Stimulated activated CD4-positive, alpha-beta T cell treated with anti-CD3 and anti-CD28 coated beads, Interleukin-4, amount 100 ng/mL, for 4 hours (primary cell): ENCODE measurements around the gene RNF225.
A peak's percentile ranks its signal among the peaks of the same experiment; 100 is the strongest.
"Not testable (repeated sequence)": the region's sequence is repeated elsewhere in the genome, so short reads cannot be mapped to it uniquely, and the experiment has no call there.

Experiments
- DNase-seq, 2 experiments: peaks; one replicate each; pipeline ENCODE4 v3.0.0-alpha.2; 2020

Gene RNF225

GRCh38 chr19:58409010-58409790, 13.7 kb downstream of the RNF225 start:
- DNase-seq = peak in 1 of 2 experiments; percentile 27

DNA sequence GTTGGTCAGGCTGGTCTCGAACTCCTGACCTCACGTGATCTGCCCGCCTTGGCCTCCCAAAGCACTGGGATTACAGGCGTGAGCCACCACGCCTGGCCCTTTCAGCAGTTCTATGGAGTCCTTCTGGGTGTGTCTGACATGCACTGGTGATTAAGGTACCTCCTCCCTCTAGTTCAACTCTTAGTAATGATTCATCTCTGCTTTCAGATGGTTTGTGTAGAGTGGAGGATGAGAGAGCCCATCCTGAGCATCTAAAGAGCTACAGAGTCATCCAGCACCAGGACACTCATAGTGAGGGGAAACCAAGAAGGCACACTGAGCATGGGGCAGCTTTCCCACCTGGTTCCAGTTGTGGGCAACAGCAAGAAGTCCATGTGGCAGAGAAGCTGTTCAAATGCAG, 21.1 kb downstream of the RNF225 start:
- no peak for DNase-seq

- no peak for DNase-seq
Measured at GRCh38 chr19:58417071-58417470, 21.6 kb downstream of the RNF225 start.

GRCh38 chr19:58428617-58429016, 33.2 kb downstream of the RNF225 start:
- no peak for DNase-seq

- no peak for DNase-seq
Measured at GRCh38 chr19:58429745-58430144, 34.3 kb downstream of the RNF225 start.

- no peak for DNase-seq
Measured at GRCh38 chr19:58434217-58434616, 38.8 kb downstream of the RNF225 start.

GRCh38 chr19:58439576-58440554, 44.4 kb downstream of the RNF225 start, which contains the start of gene ZNF132:
TSS of gene ZNF132 (minus strand) at chr19:58440153. CDS start at chr19:58439821, 332 bp downstream.
- DNase-seq = peak; percentile 86 to 97

DNA sequence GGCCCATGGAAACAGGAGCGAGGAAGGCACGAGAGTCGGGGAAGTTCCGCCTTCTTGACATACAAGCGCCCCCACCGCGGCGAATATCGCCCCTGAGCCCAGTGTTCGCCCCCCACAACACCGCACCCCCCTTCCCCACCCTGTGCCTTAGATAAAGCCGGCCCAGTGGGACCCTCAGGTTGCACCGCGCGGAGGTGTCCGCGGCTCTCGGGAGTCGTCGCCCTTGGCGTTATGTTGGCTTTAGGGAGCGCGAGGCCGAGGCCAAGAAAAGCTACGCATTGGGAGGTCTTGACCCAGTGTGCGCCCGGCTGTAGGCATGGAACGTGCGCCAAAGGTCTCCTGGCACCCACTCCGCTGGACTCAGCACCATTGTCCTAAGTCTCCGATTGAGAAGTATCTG, 45.1 kb downstream of the RNF225 start:
- no peak for DNase-seq

- not testable (repeated sequence) for DNase-seq
Measured at GRCh38 chr19:58442986-58443385, 47.5 kb downstream of the RNF225 start.
